GM12892 (cell line): ENCODE measurements around the gene ERCC2.

ENCODE experiments used
- POLR2A ChIP-seq: IDR thresholded peaks from 2 replicates; pipeline ENCODE4 v1.6.1; 2011; ENCODE audit warnings: low read depth, low read length, control low read depth
- POLR2AphosphoS5 ChIP-seq: IDR thresholded peaks from 2 replicates; pipeline ENCODE4 v1.6.1; 2011; ENCODE audit warnings: low read depth, low read length, control low read depth

DNA sequence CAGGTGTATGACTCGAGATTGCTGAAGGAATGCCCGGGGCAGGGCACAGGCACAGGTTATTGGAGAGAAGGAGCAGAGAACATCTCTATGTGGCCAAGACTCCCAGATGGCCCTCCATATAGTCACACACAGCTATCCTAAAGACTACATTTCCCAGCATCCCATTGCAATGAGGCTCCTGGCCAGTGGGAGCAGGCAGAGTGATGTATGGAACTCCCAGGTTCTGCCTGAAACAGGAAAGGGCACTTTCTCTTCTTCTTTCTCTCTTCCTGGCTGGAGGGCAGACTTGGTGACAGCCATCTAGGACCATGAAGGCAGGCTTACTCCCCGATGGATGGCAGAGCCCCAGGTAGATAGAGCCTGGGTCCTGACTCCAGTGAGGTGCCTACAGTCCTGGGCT, 21.0 kb upstream of the ERCC2 start:
- TF ChIP-seq POLR2A (no peak), POLR2AphosphoS5 (no peak)
